Neural cell (in vitro differentiated cells): ENCODE measurements around the gene LRRC71. TPM values are rescaled to one million over a fixed set of nuclear protein-coding genes. Genes with fewer than 3 reads are reported as not detected.

Experiments used
- polyA plus RNA-seq: library from polyadenylated mRNA; depleted of rRNA; stranded (reverse); fragments of >200 nt; gene quantifications from 2 replicates; pipeline ENCODE4 v1.2.3, GENCODE V29; 2014
- small RNA-seq, 3 experiments: library from RNA; depleted of rRNA; stranded (forward); fragments of <200 nt; gene quantifications; one replicate each; pipeline ENCODE3, GENCODE V24; 2012

The LRRC71 gene
- polyA plus RNA-seq, 1 donor from 2014 or later: not detected

Small RNA genes lying within 50 kb of the gene (small RNA-seq; reads per million reads assigned to genes)
- gene MIR765: 19.7 to 76.4 (median 51.2) reads per million in 3 experiments

Other genes starting within 250 kb of the LRRC71 start
- 9.9 and 13.7 TPM in 2 replicates for gene NES, start 243.2 kb upstream of the LRRC71 start, polyA plus RNA-seq
- gene CRABP2, start 215.0 kb upstream of the LRRC71 start, polyA plus RNA-seq: 3.4 and 7.7 TPM in 2 replicates
- gene METTL25B, start 192.2 kb upstream of the LRRC71 start, polyA plus RNA-seq: 11.9 and 13.1 TPM in 2 replicates
- 8.5 and 13.1 TPM in 2 replicates for gene ISG20L2, start 191.9 kb upstream of the LRRC71 start, polyA plus RNA-seq
- 34.4 and 56.5 TPM in 2 replicates for gene MRPL24, start 179.5 kb upstream of the LRRC71 start, polyA plus RNA-seq
- 138 and 146 TPM in 2 replicates for gene HDGF, start 169.0 kb upstream of the LRRC71 start, polyA plus RNA-seq
- gene PRCC, start 153.1 kb upstream of the LRRC71 start, polyA plus RNA-seq: 17.5 and 23.3 TPM in 2 replicates
- not detected in 2 replicates for gene SH2D2A, start 103.8 kb upstream of the LRRC71 start, polyA plus RNA-seq
- gene INSRR, start 61.5 kb upstream of the LRRC71 start, polyA plus RNA-seq: 2.7 and 3.0 TPM in 2 replicates
- 4.9 and 7.7 TPM in 2 replicates for gene NTRK1, start 59.8 kb upstream of the LRRC71 start, polyA plus RNA-seq
- not detected in 2 replicates for gene PEAR1, start 26.9 kb upstream of the LRRC71 start, polyA plus RNA-seq
- 33.2 and 42.8 TPM in 2 replicates for gene ARHGEF11, start 125.1 kb downstream of the LRRC71 start, polyA plus RNA-seq
- not detected in 2 replicates for gene ETV3L, start 179.2 kb downstream of the LRRC71 start, polyA plus RNA-seq
- 7.6 and 9.9 TPM in 2 replicates for gene ETV3, start 217.8 kb downstream of the LRRC71 start, polyA plus RNA-seq